GM19238 (cell line): ENCODE measurements around the gene MAPT.
"Not testable (repeated sequence)": the region's sequence is repeated elsewhere in the genome, so short reads cannot be mapped to it uniquely, and the experiment has no call there.

ENCODE experiments used
- DNase-seq: peaks from one replicate; pipeline ENCODE4 v3.0.0; 2011; ENCODE audit warnings: low spot score; ENCODE audit not compliant: insufficient read length

Gene MAPT

GRCh38 chr17:45925311-45925710 is 31.0 kb downstream of the MAPT start:
- no peak for DNase-seq

DNA sequence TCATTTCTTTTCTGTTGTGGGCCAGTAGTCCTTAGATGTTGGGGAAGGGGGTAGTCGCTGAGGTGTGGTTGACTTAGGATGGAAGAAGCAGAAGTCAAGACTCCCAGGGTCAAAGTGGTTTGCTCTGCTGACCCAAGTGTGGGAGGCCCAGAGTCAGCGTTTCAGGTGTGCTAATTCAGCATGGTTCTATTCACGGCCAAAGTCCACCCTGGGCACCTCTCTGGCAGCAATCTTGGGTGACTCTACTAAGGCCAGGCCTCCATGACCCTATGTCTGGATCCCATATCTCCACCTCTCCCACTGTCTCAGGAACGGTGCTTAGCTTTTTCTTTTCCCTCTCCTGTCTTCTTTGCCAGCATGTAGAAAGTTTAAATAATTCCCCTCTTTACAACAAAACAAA is 32.9 kb downstream of the MAPT start:
- no peak for DNase-seq

DNA sequence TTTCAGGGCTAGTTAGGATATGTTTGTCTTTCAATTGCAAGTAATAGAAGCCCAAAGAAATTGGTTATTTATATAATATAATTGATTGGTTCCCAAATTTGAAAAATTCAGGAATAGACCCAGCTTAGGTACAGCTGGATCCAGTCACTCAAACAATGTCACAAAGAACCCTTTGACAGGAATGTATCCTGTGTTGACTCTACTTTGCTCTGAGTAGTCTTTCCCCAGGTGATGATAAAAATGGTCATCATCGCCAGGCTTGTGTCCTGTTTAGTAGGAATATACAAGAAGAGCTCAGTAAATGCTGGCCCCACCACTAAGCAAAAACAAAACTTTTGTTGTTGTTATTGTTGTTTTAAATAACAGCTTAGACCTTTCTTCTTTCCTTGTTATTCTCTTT is 35.0 kb downstream of the MAPT start:
- DNase-seq: no peak

DNA sequence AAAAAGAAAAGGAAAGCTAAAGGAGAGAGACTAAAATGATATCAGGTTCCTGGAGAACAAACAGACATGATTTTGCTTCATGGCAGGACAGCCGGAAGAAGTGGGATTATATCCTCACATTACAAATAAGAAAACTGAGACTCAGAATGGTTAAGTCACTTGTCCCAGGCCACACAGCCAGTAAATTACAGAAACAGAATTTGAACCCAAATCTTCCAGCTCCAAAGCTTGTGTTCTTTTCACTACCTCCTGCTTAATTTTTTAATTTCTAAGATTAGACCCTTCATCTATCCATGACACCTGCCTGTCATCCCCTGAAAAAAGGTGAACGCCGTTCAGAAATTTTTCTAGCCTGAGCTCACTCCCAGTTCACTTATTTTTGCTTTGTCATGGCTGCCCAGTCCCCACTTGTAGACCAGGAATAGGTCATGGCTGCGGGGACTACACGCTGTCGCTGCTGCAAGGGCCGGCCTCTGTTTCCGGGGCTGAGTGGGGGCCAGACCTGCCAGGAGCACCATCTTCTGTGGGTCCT is 36.1 kb downstream of the MAPT start:
- no peak for DNase-seq

GRCh38 chr17:45931677-45932076 is 37.3 kb downstream of the MAPT start:
- no peak for DNase-seq

GRCh38 chr17:45934044-45934979 is 40.0 kb downstream of the MAPT start:
- DNase-seq: no peak

DNA sequence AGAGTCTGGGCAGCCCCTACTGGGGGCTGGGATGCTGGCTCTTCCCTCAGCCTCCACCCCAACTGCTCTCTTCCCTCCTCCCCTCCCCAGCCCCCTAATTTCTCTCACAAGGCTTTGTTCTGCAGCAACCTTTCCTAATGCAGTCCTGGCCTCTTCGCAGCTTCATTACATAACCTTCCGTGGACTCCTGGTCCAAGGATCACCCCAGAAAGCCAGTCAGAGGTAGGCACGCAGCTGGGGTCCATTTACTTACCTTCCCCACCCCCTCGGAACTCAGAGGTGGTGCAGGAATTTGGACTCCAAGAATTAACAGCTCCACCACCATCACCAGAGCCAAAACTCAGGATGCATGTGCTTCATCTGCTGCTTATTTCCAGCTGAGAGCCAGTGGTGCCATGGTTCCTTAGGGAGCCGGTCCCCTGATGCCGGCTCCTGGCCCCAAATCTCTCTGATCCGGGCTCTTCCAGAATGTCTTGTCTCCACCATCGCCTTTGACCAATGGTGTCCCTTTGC is 40.9 kb downstream of the MAPT start:
- DNase-seq: no peak

DNA sequence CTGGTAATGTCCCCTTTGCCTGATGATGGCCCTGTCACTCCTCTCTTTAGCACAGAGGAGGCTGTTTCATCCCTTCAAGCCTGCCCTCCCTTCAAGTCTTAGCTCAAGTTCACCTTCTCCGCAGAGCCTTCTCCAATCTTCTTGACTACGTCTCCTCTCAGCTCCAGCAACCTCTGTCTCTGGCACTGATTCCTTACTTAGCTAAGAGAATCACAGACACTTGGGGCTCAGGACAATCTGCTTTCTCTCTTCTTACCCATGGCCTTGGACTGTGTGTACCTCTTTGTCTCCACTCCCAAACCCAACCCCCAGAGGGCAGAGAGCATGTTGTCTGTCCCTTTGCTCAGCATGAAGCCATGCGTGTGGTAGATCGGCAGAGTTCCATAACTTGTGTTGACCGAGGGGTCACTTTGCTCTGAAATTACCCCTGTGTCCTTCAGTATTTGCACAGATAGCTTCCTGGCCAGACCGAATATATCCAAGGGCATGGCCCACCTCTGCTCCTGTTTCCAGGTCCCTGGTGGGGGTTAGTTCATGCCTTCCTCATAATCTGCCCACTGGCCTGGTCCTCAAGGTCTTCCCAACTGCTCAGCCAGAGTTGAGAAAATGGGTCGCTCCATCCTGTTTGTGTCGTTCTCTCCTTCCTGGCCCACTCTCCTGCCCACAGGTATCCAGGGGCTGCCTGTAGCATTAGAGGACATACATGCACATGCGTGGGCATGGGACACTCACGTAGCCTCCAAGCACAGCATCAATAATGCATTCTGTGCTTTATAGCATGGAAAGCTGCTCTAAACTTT is 41.6 kb downstream of the MAPT start:
- DNase-seq: no peak

- no peak for DNase-seq
Observed at GRCh38 chr17:45936610-45937009, 42.3 kb downstream of the MAPT start.

DNA sequence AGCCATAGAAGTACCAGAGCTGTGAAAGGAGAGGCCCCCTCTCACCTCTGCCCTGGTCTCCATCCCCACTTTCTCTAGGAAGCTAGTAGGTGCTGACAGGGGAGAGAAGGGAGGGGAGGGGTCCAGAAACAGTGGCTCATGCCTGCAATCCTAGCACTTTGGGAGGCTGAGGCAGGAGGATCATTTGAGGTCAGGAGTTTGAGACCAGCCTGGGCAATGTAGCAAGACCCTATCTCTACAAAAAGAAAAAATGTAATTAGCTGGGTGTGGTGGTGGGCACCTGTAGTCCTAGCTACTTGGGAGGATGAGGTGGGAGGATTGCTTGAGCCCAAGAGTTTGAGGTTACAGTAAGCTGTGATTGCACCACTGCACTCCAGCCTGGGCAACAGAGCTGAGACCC is 42.8 kb downstream of the MAPT start:
- not testable (repeated sequence) for DNase-seq

DNA sequence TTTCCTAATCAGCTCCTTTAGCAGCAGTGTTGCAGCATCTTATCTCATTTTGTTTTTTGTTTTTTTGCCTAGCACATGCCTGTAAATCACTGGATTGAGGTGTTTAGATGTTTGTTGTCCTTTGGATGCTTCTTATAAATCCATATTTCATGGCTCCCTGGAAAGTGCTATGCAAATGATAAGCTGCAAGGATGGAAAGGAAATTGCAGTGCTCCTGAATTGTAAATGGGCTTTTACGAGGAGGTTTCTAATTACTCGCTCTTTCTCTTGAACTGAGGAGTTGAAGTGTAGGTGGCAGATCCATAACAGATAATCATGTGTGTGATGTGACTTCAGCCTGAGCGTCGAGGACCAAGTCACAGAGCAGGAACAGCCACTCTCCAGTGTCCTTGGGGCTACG is 45.0 kb downstream of the MAPT start:
- DNase-seq: no peak

DNA sequence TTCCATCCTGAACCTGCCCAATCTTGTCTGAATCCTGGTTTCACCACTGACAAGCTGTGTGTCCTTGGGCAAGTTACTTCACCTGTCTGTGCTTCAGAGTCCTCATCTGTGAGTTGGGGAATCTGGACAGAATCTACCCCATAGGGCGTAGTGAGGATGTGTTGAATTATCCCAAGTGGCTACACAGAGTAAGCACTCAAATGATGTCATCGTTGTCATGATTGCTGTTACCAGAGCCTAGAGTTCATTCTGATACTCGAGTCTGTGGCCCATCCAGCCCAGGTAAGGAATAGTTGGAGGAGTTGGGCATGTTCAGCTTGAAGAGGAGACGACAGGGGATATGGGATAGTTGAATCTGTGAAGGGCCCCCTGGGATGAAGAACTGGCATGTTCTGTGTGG is 45.9 kb downstream of the MAPT start:
- DNase-seq: no peak

DNA sequence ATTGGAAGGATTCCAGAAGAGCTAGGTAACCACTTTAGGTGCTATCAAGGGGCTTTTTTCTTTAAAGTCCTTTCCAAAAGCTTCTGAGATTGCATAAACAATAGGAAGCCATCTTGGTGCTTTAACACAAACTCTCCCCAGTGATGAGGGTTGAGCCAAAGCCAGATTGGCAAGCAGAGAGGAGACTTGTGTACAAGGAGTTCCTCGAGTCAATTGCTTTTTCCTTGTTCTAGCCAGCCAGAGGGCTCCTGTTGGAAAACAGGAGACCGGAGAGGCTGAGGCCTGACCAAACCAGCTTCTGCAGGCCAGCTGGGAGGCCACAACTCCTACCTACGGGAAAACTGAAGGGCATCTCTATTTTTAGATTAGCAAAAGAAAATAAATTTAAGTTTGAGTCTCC is 46.5 kb downstream of the MAPT start:
- no peak for DNase-seq

- no peak for DNase-seq
Observed at GRCh38 chr17:45941395-45941794, 47.0 kb downstream of the MAPT start.

- DNase-seq: no peak
Observed at GRCh38 chr17:45942284-45942683, 47.9 kb downstream of the MAPT start.

DNA sequence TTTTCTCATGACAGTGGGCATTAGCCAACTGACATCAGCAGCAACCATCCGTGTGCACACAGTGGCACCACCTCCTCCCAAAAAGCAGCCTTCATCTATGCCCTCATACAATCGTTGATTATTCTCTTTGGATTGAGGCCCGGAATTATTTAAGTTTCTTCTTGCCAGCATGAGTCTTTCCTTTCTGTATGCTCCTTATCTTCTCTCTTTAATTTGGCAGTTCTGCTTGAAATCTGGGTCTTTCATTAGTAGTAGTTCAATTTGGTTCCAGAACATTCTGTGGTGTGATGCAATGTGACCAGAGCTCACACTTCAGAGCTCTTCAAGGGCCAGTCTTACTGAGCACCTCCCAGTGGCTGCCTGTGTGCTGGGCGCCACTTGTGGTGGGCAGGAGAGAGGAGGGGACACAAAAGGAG is 52.5 kb downstream of the MAPT start:
- DNase-seq: no peak

DNA sequence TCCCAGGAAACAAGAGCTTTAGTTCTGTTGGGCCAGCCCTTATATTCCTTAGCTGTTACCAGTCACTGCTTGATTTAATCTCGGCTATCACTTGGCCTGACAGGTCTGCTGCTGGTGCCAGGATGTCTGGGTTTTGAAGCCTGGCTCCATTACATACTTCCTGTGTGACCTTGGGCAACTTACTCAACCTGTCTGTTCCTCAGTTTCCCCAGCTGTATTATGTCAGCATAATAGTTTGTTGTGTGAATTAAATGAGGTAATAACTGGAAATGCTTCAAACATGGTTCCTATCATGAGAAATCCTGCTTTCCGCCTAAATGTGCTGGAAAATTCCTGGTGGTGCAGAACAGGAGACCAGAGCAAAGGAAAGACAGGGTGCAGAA is 54.1 kb downstream of the MAPT start:
- DNase-seq: no peak

GRCh38 chr17:45948881-45949624 is 54.7 kb downstream of the MAPT start:
- DNase-seq: peak; percentile 71

- no peak for DNase-seq
Observed at GRCh38 chr17:45949755-45950320, 55.5 kb downstream of the MAPT start.

DNA sequence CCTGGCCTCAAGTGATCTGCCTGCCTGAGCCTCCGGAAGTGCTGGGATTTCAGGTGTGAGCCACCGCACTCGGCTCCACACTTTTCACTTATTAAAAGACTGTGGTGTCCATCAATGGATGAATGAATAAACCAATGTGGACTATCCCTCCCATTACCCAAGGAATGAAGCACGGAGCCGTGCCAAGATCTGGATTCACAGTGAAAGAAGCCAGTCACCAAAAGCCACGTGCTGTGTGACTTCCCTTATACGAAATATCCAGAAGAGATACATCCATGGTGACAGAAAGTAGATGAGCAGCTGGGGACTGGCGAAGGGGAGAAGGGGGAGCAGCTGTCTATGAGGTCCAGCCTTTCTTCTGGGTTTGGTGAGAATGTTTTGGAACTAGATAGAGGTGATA is 56.5 kb downstream of the MAPT start:
- no peak for DNase-seq

DNA sequence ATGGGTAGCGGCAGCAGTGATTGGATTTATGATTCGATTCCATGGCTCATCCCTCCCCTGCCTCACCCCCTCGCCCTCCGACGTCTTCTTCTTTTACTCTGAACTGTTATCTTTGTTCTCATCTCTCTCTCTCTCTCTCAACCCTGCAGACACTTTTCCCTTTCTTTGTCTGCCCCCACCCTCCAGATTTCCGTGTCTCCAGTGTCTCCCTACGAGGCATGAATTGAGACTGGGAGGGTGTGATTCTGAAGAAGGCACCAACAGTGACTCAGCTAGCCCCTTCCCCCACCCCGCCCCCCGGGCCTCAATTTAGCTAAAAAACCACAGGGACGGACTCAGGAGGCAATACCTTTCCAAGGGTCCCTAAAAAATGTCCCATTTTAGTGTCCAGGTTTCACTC is 57.0 kb downstream of the MAPT start:
- no peak for DNase-seq
